GM04504 (cell line): ENCODE data around the gene CGB2.
"Not testable (repeated sequence)": the region's sequence is repeated elsewhere in the genome, so short reads cannot be mapped to it uniquely, and the experiment has no call there.

ENCODE experiments used
- DNase-seq: peaks from one replicate; pipeline ENCODE4 v3.0.0-alpha.2; 2012; ENCODE audit warnings: low read depth

The CGB2 gene

DNA sequence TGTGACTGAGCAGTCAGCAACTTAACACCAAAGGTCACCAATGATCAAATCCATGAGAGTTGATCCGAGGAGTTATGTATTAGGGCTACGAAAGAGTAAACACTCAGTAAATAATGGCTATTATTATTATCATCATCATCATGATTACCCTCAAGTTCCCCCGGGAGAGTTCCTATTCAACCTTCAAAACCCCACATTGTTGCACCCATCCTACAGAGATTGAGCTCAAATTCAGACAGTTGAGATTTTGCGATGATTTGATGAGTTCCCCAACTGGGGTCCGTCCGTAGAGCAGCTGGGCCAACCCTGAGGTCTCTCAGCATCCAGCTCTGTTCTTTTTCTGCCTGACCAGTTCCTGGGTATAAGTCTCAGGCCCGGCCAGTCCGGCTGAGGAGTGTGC lies 6.4 kb downstream of the CGB2 start:
- DNase-seq: not testable (repeated sequence)

DNA sequence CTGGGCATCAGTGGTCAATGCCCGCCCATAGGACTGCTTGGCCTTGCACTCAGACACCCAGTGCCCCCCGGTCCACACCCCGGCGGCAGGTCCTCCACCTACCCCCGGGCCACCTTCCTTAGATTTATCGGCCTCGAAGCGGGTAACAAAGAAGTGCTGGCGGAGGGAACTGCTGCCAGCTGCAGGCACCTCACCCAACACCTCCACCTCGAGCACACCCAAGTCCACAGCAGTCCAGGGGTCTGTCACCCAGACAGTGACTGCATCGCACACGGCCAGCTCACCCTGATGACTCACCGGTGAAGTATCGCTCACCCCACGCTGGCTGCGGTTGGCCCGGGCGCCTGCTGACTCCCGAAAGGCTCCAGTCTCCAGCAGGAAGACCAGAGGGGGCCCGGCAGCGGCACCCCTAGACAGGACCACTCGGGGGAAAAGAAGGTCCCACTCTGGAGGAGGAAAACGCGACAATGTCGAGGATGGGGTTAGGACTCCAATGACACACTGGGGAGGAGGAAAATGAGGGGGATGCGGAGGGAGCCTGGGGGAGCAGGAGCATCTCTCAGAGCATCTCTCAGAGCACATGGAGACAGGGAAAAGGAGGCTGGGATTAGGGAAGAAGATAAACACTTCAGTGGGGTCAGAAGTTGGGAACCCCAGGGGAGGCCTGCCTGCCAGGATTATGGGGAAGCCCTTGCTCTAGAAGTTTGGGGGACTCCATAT lies 7.0 kb downstream of the CGB2 start:
- DNase-seq: not testable (repeated sequence)

DNA sequence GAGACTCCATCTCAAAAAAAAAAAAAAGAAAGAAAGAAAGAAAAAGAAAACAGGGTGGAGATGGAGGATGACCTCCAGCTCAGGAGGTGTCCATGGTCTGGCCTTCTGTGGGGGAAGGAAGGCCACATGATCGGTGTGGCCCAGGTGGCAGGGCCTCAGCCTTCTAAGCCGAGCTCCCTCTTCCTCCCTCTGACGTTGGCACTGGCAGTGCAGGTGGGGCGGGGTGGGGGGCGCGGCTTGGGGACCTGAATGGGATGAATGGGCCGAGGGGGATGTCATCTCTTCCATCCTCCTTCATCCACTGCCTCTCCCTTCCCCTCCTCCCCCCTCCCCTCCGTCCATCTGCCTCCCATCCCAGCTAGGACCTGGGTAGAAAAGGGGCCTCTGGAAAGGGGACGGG lies 8.0 kb downstream of the CGB2 start:
- DNase-seq: not testable (repeated sequence)

DNA sequence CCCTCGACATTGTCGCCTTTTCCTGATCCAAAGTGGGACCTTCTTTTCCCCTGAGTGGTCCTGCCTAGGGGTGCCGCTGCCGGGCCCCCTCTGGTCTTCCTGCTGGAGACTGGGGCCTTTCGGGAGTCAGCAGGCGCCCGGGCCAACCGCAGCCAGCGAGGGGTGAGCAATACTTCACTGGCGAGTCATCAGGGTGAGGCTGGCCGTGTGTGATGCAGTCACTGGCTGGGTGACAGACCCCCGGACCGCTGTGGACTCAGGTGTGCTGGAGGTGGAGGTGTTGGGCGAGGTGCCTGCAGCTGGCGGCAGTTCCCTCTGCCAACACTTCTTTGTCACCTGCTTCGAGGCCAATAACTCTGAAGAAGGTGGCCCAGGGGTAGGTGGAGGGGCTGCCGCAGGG lies 10.5 kb downstream of the CGB2 start:
- no peak for DNase-seq

DNA sequence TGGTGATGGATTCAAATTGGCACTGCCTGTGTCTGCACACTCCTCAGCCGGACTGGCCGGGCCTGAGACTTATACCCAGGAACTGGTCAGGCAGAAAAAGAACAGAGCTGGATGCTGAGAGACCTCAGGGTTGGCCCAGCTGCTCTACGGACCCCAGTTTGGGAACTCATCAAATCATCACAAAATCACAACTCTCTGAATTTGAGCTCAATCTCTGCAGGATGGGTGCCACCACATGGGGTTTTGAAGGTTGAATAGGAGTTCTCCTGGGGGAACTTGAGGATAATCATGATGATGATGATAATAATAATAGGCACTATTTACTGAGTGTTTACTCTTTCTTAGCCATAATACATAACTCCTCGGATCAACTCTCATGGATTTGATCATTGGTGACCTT lies 11.0 kb downstream of the CGB2 start:
- DNase-seq: not testable (repeated sequence)

DNA sequence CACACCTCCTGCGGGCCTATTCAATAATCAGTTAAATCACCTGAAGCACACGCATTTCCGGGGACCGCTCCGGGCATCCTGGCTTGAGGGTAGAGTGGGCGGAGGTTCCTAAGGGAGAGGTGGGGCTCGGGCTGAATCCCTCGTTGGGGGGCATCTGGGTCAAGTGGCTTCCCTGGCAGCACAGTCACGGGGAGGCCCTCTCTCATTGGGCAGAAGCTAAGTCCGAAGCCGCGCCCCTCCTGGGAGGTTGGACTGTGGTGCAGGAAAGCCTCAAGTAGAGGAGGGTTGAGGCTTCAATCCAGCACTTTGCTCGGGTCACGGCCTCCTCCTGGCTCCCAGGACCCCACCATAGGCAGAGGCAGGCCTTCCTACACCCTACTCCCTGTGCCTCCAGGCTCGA lies 11.9 kb downstream of the CGB2 start, which contains the start of gene CGB5:
TSS of gene CGB5 (plus strand) at position 301 of the 400 bp plus-strand sequence. CDS start 362 bp downstream, outside the sequence.
- not testable (repeated sequence) for DNase-seq

DNA sequence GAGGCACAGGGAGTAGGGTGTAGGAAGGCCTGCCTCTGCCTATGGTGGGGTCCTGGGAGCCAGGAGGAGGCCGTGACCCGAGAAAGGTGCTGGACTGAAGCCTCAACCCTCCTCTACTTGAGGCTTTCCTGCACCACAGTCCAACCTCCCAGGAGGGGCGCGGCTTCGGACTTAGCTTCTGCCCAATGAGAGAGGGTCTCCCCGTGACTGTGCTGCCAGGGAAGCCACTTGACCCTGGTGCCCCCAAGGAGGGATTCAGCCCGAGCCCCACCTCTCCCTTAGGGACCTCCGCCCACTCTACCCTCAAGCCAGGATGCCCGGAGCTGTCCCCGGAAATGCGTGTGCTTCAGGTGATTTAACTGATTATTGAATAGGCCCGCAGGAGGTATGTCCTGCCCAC lies 17.3 kb downstream of the CGB2 start, which contains the start of gene CGB8:
TSS of gene CGB8 (minus strand) at position 101 of the 400 bp plus-strand sequence. CDS start 372 bp downstream, outside the sequence.
- DNase-seq: not testable (repeated sequence)

DNA sequence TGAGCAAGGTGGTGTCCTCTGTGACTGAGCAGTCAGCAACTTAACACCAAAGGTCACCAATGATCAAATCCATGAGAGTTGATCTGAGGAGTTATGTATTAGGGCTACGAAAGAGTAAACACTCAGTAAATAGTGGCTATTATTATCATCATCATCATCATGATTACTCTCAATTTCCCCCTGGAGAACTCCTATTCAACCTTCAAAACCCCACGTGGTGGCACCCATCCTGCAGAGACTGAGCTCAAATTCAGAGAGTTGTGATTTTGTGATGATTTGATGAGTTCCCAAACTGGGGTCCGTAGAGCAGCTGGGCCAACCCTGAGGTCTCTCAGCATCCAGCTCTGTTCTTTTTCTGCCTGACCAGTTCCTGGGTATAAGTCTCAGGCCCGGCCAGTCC lies 18.1 kb downstream of the CGB2 start:
- not testable (repeated sequence) for DNase-seq

DNA sequence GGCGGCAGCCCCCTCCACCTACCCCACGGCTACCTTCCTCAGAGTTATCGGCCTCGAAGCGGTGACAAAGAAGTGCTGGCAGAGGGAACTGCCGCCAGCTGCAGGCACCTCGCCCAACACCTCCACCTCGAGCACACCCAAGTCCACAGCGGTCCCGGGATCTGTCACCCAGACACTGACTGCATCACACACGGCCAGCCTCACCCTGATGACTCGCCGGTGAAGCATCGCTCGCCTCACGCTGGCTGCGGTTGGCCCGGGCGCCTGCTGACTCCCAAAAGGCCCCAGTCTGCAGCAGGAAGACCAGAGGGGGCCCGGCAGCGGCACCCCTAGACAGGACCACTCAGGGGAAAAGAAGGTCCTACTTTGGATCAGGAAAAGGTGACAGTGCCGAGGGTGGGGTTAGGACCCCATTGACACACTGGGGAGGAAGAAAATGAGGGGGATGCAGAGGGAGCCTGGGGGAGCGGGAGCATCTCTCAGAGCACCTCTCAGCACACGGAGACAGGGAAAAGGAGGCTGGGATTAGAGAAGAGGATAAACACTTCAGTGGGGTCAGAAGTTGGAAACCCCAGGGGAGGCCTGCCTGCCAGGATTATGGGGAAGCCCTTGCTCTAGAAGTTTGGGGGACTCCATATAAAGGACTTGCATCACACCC lies 18.8 kb downstream of the CGB2 start:
- DNase-seq: not testable (repeated sequence)

DNA sequence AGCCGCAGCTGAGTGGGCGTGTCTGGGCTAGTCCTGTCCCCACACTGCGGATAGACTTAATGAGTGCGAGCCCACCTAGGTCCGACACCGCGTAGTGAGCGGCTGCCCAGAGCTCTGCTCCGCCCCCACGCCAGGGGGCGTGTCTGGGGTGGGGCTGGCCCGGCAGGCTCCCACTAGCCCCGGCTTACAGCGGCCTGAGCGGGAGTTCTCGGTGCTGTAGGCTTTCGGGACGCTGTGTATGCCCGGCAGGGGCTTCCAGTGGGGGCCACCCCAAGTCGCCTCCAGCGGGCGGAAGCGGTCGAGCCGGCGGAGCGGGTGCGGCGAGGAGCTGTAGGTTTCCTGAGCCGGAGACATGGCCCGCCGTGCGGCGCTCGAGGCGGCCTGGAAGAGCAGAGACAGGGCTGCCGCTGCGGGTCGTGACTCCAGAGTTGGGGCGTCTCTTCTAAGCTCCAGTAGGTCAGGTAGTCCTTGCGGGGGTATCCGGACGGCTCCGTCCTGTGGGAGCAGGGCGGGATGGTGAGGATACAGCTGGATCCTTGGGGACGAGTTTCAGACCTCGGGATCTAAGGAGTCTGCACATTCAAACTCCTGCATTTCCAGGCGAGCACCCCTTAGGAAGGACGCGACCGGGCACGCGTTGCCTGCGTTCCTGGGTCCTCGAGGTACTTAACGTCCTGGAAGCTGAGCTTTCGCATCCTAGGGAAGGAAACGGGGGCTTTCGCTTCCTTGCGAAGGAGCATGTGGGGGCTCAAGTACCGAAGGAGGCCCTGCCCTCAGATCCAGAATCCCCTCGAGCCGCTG lies 24.6 kb downstream of the CGB2 start:
- DNase-seq: no peak

DNA sequence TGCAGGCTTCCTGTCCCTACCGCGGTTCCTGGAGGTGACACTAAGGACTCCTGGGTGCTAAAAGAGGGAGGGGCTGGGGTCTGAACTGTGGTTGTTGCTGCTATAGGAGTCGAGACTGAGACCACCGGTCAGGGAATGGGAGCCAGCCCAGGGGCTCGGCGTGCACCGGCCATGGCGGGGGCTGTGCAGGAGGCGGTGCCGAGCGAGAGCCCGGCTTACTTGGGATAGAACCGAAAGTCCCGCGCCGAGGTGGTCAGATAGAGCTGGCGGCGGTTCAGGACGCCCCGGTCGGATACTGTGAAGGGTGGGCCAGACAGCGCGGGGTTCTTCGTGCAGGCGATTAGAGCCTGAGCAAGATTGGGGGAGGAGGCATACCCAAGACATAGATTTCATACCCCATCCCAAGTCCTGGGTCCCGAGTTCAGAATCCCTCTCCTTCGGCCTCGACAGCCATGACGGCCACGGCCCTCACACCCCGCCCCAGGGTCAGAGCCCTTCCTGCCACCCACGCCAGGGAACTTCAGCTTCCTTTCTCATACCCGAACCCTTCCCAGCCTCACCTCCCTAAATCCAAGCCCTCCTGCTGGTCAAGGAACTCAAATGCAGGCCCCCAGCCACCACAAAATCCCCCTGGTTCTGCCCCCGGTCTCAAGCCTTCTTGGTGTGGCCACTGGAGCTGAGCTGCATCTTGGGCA lies 25.4 kb downstream of the CGB2 start:
- DNase-seq: not testable (repeated sequence)

DNA sequence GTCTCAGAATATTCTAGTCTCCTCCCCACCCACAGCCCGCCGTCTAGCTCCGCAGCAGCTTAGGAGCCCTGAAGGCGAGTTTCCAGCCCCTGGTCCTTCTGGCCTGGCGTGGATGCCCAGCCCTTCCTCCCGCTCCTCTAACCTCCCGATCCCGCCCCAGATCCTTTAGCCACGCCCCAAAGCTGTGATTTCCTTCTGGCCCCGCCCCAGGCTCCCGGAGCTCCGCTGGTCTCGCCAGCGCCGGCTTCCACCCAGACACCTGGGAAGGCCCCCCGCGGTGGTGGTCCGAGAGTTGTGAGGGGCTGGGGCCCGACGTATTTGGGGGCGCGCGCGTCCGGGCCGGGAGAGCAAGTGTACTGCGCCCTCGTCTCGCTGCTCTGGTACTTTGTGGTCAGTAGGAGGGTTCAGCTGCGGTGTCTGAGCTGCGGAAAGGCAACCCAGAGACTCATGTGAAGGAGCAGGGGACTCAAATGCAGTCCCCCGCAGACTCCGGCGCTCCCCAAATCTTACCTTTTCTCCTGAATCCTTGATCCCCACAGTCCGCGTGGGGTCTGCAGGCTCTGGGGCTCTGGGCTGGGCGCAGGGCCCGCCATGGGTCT lies 26.0 kb downstream of the CGB2 start, which contains the start of gene CGB7:
TSS of gene CGB7 (minus strand) at position 114 of the 599 bp plus-strand sequence. CDS start 2,374 bp downstream, outside the sequence.
- DNase-seq: no peak

DNA sequence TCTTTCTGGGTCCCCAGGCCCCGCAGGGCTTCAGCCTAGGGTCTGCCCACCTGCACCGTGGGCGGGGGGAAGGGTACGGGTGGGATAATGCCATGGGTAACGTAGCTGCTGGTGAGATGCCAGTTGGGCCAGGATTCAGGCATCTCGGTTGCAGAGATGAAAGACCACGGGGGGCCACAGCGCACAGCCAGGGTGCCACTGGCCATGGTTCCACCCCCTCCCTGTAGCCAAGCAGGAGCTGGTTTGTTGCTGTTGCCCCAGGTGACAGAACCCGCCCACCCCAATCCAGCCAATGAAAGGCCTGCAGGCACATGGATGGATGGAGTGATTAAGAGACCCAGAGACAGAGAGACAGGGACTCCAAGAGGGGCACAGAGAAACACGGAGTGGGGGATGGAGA lies 26.9 kb downstream of the CGB2 start:
- DNase-seq: no peak

DNA sequence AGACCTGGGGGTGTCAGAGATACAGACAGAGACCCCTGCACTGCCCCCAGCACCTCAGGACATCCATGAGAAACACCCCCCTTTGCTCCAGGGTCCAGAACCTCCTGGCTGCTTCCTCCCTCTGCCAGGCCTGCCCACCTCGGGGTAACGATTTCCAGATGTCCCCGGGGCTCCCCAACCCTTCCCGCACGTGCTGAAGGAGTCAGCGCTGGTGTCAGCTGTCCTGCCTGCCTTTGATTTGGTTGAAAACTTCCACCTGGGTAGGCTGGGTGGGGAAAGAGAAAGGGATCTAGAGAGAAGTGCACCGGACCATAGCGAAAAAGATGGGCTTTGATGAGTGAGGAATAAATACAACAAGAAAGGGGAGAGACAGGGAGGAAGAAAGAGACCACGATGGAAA lies 27.4 kb downstream of the CGB2 start:
- no peak for DNase-seq

DNA sequence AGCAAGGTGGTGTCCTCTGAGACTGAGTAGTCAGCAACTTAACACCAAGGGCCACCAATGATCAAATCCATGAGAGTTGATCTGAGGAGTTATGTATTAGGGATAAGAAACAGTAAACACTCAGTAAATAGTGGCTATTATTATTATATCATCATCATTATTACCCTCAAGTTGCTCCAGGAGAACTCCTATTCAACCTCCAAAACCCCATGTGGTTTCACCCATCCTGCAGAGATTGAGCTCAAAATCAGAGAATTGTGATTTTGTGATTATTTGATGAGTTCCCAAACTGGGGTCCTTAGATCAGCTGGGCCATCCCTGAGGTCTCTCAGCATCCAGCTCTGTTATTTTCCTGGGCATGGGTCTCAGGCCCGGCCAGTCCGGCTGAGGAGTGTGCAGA lies 29.3 kb downstream of the CGB2 start:
- DNase-seq: no peak

DNA sequence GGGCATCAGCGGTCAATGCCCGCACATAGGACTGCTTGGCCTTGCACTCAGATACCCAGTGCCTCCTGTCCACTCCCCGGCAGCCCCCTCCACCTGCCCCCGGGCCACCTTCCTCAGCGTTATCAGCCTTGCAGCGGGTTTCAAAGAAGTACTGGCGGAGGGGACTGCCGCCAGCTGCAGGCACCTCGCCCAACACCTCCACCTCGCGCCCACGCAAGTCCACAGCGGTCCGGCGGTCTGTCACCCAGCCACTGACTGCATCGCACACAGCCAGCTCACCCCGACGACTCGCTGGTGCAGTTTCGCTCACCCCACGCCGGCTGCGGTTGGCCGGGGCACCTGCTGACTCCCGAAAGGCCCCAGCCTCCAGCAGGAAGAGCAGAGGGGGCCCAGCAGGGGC lies 29.8 kb downstream of the CGB2 start:
- DNase-seq: no peak

DNA sequence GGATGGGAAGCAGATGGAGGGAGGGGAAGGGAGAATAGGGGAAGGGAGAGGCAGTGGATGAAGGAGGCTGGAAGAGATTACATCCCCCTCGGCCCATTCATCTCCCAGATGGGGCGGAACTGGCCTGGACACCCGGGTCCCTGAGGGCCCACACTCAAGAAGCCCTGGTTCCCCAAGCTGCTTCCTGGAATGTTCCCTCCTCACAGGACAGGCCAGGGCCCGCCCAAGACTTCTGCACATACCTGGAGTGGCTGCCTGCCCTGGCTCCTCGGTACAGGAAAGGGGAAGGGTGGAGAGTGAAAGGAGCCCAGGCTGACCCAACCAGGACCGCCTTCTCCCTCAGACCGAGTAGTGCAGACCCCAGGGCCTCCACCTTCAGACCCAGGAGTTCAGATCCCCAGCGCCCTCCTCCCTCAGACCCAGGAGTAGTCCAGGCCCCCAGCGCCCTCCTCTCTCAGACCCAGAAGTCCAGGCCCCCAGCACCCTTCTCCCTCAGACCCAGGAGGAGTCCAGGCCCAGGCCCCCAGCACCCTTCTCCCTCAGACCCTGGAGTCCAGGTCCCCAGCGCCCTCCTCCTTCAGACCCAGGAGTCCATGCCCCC lies 32.4 kb downstream of the CGB2 start:
- DNase-seq: no peak

DNA sequence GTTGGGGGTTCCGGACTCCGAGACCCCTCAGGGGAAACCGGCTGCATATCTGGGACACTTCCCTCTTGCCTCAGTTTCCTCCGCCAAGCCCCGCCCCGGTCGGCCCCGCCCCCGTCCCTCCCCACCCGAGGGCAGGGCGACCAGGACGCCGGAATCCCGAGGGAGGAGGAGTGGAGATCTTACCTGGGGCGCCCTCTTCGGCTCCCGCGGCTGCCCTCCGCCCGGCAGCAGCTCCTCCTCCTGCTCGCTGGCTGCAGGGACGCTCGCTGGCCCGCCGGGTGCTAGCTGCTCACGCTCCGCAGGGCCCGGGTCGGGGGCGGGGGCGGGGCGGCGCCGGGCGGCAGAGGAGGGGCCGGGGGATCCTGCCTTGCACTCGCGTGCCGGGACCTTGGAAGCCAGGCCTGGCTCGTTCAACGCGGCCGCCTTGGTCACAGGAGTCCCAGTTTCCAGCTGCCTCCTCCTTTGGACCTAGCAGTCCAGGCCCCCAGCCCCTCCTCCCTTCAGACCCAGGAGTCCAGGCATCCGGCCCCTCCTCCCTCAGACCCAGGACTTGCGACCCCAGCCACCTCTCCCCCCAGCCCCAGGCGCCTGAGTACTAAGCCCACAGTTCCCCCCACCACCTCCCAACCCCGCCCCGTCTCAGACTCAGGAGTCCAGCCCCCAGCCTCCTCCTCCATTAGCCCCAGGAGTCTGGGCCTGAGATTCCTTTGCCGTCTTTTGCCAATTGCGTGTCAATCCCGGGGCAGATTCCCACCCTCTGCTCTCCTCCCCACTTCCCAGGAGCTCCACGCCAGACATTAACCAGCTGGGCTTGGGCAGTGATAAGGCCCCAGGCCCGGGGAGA lies 33.3 kb downstream of the CGB2 start, which contains the start of gene NTF4:
TSS of gene NTF4 (minus strand) at position 51 of the 844 bp plus-strand sequence. CDS start 2,821 bp downstream, outside the sequence.
- no peak for DNase-seq

DNA sequence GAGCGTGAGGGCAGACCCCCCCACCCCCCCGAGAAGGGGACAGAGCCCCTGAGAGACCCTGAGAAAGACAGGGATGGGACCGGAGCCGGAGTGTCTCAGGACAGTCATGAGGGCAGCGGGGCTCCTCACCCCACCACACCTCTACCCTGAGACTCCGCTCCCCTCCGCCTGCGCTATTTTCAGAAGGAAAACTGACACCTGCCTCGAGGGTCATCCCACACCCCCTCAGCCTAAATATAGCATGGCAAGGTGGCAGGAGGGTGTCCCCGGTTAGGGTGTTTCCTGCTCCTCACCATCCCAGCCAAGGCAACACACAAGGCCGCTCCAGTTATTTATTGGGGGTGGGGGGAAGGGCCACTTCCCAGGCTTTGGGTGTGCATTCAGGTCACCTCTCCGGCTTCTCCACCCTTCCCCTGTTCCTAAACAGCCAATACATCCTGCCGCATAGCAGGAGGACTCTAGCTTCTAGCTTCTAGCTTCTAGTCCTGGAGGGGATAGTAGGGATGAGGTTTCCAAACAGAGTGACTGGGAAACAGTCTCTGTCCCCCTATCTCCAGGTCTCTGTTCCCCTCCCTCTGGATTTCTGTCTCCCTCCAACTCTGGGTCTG lies 34.3 kb downstream of the CGB2 start:
- DNase-seq: no peak
